Superior temporal gyrus (tissue), 1 donor: Measurements from ENCODE around the gene PLCG2.
"Not testable (repeated sequence)": the region's sequence is repeated elsewhere in the genome, so short reads cannot be mapped to it uniquely, and the experiment has no call there.

Experiments
- DNase-seq: peaks from one replicate; pipeline ENCODE4 v3.0.0-alpha.2; 2016; ENCODE audit errors: extremely low spot score

The PLCG2 gene

GRCh38 chr16:81997738-81998137, 218.6 kb downstream of the PLCG2 start:
- DNase-seq: no peak

DNA sequence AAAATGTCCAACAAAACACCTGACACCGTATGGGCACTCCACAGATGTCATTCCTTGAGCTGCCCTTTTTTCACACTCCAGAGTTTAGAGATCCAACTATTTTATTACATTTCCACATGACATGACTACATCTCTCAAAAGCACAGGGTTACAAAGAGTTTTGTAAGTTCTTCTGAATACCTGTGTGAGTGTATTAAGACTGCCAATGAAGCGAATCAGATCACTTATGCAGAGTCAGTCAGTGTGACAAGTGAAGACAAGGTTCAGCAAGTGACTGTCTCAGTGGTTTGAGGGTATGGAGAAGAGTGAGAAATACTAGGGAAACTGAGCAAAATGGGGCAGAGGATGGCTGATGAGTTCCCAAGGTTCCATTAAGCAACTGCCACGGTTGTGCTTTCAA, 223.7 kb downstream of the PLCG2 start:
- DNase-seq: no peak

GRCh38 chr16:82004601-82005000, 225.5 kb downstream of the PLCG2 start:
- no peak for DNase-seq

DNA sequence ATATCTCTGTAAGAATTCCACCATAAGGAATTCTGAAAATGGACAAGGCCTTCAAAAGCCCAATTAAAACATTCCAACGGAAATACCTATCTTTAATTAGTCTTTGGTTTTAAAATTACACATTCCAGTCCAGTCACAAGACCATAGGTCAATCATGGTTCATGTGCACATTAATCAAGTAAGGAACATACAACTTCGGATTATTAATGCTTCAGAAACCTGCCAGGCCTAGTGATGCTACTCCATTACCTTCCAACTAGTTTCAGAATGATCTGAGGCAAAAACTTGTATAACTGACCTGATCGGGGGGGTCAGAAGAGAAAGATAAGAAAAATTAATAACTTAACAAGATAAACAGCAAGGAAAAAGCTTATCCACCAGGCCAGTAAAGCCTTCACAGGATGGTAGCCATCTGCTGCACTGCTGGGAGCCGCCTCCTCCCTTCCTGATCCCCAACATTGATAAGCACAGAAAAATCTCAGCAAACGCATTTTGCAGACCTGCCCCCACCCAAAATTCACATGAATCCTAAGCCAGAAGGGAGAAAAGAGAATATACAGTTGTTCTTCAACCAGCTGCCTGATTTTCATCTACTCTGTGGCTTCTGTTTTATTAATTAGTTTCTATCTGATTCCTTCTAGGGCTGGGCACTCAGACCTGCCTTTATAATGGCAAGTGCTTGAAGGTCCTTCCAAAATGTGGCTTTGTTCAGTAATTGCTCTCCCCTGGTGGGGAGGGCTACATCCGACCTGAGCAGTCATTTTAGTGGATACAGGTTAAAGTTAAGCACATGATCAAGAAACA, 226.1 kb downstream of the PLCG2 start:
- DNase-seq: no peak

GRCh38 chr16:82006036-82006435, 226.9 kb downstream of the PLCG2 start:
- no peak for DNase-seq

GRCh38 chr16:82007189-82007588, 228.1 kb downstream of the PLCG2 start:
- DNase-seq: no peak

DNA sequence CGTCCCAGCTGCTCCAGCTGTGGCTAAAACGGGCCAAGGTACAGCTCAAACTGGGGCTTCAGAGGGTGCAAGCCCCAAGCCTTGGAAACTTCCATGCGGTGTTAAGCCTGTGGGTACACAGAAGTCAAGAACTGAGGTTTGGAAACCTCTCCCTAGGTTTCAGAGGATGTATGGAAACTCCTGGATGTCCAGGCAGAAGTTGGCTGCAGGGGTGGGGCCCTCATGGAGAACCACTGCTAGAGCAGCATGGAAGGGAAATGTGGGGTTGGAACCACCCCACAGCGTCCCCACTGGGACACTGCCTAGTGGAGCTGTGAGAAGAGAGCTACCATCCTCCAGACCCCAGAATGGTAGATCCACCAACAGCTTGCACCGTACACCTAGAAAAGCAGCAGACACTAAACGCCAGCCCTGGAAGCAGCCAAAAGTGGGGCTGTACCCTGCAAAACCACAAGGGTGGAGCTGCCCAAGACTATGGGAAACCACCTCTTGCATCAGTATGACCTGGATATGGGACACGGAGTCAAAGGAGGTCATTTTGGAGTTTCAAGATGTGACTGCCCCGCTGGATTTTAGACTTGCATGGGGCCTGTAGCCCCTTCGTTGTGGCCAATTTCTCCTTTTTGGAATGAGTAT, 230.0 kb downstream of the PLCG2 start:
- DNase-seq: no peak

DNA sequence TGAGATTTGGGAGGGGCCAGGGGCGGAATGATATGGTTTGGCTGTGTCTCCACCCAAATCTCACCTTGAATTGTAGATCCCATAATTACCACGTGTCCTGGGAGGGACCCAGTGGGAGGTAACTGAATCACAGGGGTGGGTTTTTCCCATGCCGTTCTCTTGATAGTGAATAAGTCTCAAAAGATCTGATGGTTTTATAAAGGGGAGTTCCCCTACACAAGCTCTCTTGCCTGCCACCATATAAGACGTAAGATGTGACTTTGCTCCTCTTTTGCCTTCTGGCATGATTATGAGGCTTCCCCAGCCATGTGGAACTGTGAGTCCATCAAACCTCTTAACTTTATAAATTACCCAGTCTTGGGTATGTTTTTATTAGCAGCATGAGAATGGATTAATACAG, 230.7 kb downstream of the PLCG2 start:
- DNase-seq: not testable (repeated sequence)

DNA sequence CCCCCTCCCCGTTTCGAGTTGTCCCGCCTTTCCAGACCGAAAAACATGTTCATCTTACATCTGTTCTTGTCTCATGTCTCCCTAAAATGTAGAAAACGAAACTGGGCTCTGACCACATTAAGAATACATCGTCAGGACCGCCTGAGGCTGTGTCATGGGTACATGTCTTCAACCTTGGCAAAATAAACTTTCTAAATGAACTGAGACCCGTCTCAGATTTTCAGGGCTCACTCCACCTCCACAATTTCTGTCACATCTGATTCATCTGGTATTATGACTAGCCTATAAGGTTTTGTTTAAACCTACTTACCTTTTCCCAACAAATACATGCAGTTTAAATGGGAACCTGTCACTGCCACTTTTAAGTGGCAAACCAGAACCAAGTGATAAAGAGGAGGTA, 231.6 kb downstream of the PLCG2 start:
- no peak for DNase-seq

DNA sequence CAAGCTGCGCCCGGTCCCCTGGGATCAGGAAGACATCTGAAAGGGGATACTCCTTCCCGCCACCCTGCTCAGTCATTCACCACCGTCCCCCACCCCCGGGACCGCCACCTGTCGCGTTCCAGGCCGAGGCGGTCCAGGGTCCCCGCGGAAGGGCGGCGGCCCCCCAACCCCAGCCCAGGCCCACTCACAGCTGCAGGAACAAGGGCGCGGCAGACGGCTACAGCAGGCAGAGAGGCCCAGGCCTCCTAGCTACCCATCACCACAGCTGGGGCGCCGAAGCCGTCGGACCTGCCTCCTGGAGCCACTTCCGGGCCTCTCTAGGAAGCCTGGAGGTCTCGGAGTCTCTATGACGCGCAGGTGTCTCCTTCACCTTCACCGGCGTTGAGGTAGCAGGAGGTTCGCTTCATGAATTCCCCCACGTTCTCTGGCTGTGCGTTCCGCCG, 232.1 kb downstream of the PLCG2 start, which contains the start of gene SDR42E1:
Gene SDR42E1, minus strand, starts transcription at position 272 of the 443 bp plus-strand sequence. CDS start 10,612 bp downstream, outside the sequence.
- no peak for DNase-seq
